Measurements from ENCODE around the gene VPS37D.
A peak's percentile ranks its signal among the peaks of the same experiment; 100 is the strongest.

VPS37D gene

GRCh38 chr7:73703225-73703624, 35.6 kb downstream of the VPS37D start:
- H2AK5ac ChIP-seq (ENCODE audit: low read length, severe bottlenecking) = peak overlapping the region; percentile 45
- H3K4me1 ChIP-seq (ENCODE audit: control insufficient read depth, insufficient read depth, low read depth, low read length) = peaks cover 44% of the 10 kb centered on the region
- no peak overlapping the region for H3K4ac ChIP-seq (ENCODE audit: low read depth in 1 of 2, low read length in 2 of 2)
- peaks cover 12% of the 10 kb centered on the region for H3K79me1 ChIP-seq (replicated peaks; ENCODE audit: low read length, poor library complexity, severe bottlenecking)
- no peak overlapping the region for H2BK15ac ChIP-seq (ENCODE audit: low read depth, poor library complexity, severe bottlenecking)
- no peak overlapping the region for H3K23ac ChIP-seq (ENCODE audit: low read length in 2 of 2)
- H3K9ac ChIP-seq (ENCODE audit: low read length) = no peak overlapping the region
- H2BK5ac ChIP-seq (ENCODE audit: low read depth, low read length, poor library complexity, severe bottlenecking) = no peak overlapping the region
- H3K4me2 ChIP-seq (ENCODE audit: low read length, poor library complexity, severe bottlenecking) = no peak overlapping the region
- peaks cover 87% of the 10 kb centered on the region in 2 experiments for H3K36me3 ChIP-seq (ENCODE audit: control insufficient read depth in 1 of 2, insufficient read depth in 2 of 2, low read depth in 1 of 2, low read length in 2 of 2)
- no peak overlapping the region for H2AFZ ChIP-seq (ENCODE audit: low read depth, low read length)
- no peak overlapping the region for H4K8ac ChIP-seq (ENCODE audit: low read length)
- H3K9me3 ChIP-seq (ENCODE audit: control insufficient read depth, low read length) = no peaks in the 10 kb centered on the region
- no peaks in the 10 kb centered on the region for H3K27me3 ChIP-seq (ENCODE audit: control insufficient read depth in 1 of 2, insufficient read depth in 1 of 2, low read length in 2 of 2)
- H2BK120ac ChIP-seq (ENCODE audit: low read depth, low read length) = no peak overlapping the region
- peak overlapping the region; percentile 28 for H4K91ac ChIP-seq (ENCODE audit: low read length)
- no peak overlapping the region for H3K14ac ChIP-seq (ENCODE audit: low read length in 2 of 2)
- H2BK12ac ChIP-seq (ENCODE audit: low read length in 2 of 2) = peak overlapping the region in 1 of 2 experiments; percentile 54
- no peak overlapping the region for H3K4me3 ChIP-seq (ENCODE audit: insufficient read depth in 1 of 2, low read depth in 1 of 2, low read length in 2 of 2)
- 77% methylated on average over 13 of the region's 13 CpGs for WGBS
- H3K18ac ChIP-seq (ENCODE audit: low read depth in 1 of 2, low read length in 2 of 2) = peak overlapping the region in 1 of 2 experiments; percentile 34
- no peak overlapping the region for H3K27ac ChIP-seq (ENCODE audit: low read length, poor library complexity, severe bottlenecking)
- DNase-seq = no peak

- Histone ChIP-seq H3K36me3 (ENCODE audit: control insufficient read depth in 1 of 2, insufficient read depth in 2 of 2, low read depth in 1 of 2, low read length in 2 of 2) (peaks cover 87% of the 10 kb centered on the region in 2 experiments), H2BK15ac (ENCODE audit: low read depth, poor library complexity, severe bottlenecking) (peak overlapping the region; percentile 13), H3K9ac (ENCODE audit: low read length) (no peak overlapping the region), H3K79me1 (replicated peaks; ENCODE audit: low read length, poor library complexity, severe bottlenecking) (peaks cover 18% of the 10 kb centered on the region), H2AK5ac (ENCODE audit: low read length, severe bottlenecking) (peak overlapping the region; percentile 33), H2BK12ac (ENCODE audit: low read length in 2 of 2) (peak overlapping the region in 1 of 2 experiments; percentile 54), H3K23ac (ENCODE audit: low read length in 2 of 2) (peak overlapping the region in 1 of 2 experiments; percentile 51), H2BK120ac (ENCODE audit: low read depth, low read length) (no peak overlapping the region), H4K8ac (ENCODE audit: low read length) (no peak overlapping the region), H3K9me3 (ENCODE audit: control insufficient read depth, low read length) (no peaks in the 10 kb centered on the region), H3K4me1 (ENCODE audit: control insufficient read depth, insufficient read depth, low read depth, low read length) (peaks cover 52% of the 10 kb centered on the region), H3K14ac (ENCODE audit: low read length in 2 of 2) (no peak overlapping the region), H2BK5ac (ENCODE audit: low read depth, low read length, poor library complexity, severe bottlenecking) (no peak overlapping the region), H3K18ac (ENCODE audit: low read depth in 1 of 2, low read length in 2 of 2) (peak overlapping the region in 1 of 2 experiments; percentile 34), H2AFZ (ENCODE audit: low read depth, low read length) (no peak overlapping the region), H3K4me3 (ENCODE audit: insufficient read depth in 1 of 2, low read depth in 1 of 2, low read length in 2 of 2) (no peak overlapping the region), H3K4ac (ENCODE audit: low read depth in 1 of 2, low read length in 2 of 2) (no peak overlapping the region), H3K4me2 (ENCODE audit: low read length, poor library complexity, severe bottlenecking) (no peak overlapping the region), H3K27ac (ENCODE audit: low read length, poor library complexity, severe bottlenecking) (peak overlapping the region; percentile 67), H3K27me3 (ENCODE audit: control insufficient read depth in 1 of 2, insufficient read depth in 1 of 2, low read length in 2 of 2) (no peaks in the 10 kb centered on the region), H4K91ac (ENCODE audit: low read length) (peak overlapping the region; percentile 28)
- WGBS = 42% methylated on average over 32 of the region's 45 CpGs
- DNase-seq = peak; percentile 50
These were observed 36.4 kb downstream of the VPS37D start for GRCh38 chr7:73703757-73704639.

DNA sequence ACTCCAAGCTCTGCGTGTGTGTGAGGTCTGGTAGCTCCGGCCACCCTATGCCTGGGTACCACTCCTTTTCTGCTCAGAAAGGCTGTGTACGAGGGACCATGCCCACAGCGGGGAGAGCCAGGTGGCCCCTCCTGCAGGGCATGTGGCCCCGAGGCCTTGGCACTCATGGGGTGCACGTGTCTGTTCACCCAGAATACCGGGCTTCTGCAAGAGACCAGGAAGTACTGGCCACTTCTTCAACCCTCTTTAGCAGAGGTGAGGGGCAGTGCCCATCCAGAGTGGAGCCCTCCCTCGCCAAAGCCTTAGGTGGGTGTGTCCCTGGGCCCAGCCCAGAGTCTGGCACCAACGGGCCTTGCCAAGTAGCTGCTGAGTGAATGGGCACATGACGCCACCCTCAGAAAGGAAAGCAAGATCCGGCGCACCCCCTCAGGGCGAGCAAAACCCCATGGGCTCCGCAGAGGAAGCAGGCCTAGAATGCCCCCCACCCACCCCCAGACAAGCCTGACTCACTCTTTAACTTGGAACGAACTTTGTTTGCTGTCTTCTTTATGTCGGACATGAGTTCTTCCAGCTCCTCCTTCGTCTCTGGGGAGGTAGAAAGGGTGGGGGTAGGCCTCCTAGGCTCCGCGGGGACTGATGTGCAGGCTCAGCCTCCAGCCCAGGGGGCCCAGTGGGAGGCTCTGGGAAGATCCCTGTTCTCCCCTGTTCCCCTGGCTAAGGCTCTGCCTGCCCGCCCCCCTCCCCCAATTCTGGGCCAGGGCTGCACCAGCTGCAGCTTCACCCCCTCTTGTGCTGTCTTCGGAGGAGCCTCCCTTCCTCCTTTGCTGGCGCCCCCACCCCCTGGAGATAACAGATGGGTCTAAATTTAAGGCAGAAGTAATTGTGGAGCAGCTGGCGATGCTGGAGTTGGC, 37.3 kb downstream of the VPS37D start:
- no peak overlapping the region for H3K4ac ChIP-seq (ENCODE audit: low read depth in 1 of 2, low read length in 2 of 2)
- no peak overlapping the region for H3K18ac ChIP-seq (ENCODE audit: low read depth in 1 of 2, low read length in 2 of 2)
- peak overlapping the region; percentile 48 for H2BK5ac ChIP-seq (ENCODE audit: low read depth, low read length, poor library complexity, severe bottlenecking)
- H2BK120ac ChIP-seq (ENCODE audit: low read depth, low read length) = no peak overlapping the region
- H3K79me1 ChIP-seq (replicated peaks; ENCODE audit: low read length, poor library complexity, severe bottlenecking) = peaks cover 18% of the 10 kb centered on the region
- peak overlapping the region; percentile 9 for H3K9ac ChIP-seq (ENCODE audit: low read length)
- H3K36me3 ChIP-seq (ENCODE audit: control insufficient read depth in 1 of 2, insufficient read depth in 2 of 2, low read depth in 1 of 2, low read length in 2 of 2) = peaks cover 82 to 87% of the 10 kb centered on the region in 2 experiments
- H2BK12ac ChIP-seq (ENCODE audit: low read length in 2 of 2) = no peak overlapping the region
- peak overlapping the region; percentile 19 for H3K4me2 ChIP-seq (ENCODE audit: low read length, poor library complexity, severe bottlenecking)
- H3K4me3 ChIP-seq (ENCODE audit: insufficient read depth in 1 of 2, low read depth in 1 of 2, low read length in 2 of 2) = no peak overlapping the region
- H3K23ac ChIP-seq (ENCODE audit: low read length in 2 of 2) = no peak overlapping the region
- peak overlapping the region; percentile 91 for H2AK5ac ChIP-seq (ENCODE audit: low read length, severe bottlenecking)
- H3K14ac ChIP-seq (ENCODE audit: low read length in 2 of 2) = no peak overlapping the region
- H3K4me1 ChIP-seq (ENCODE audit: control insufficient read depth, insufficient read depth, low read depth, low read length) = peaks cover 56% of the 10 kb centered on the region
- WGBS = 90% methylated on average over 18 of the region's 23 CpGs
- no peaks in the 10 kb centered on the region for H3K9me3 ChIP-seq (ENCODE audit: control insufficient read depth, low read length)
- H4K91ac ChIP-seq (ENCODE audit: low read length) = no peak overlapping the region
- no peak overlapping the region for H2AFZ ChIP-seq (ENCODE audit: low read depth, low read length)
- H2BK15ac ChIP-seq (ENCODE audit: low read depth, poor library complexity, severe bottlenecking) = no peak overlapping the region
- H3K27ac ChIP-seq (ENCODE audit: low read length, poor library complexity, severe bottlenecking) = peak overlapping the region; percentile 67
- DNase-seq = no peak
- no peaks in the 10 kb centered on the region for H3K27me3 ChIP-seq (ENCODE audit: control insufficient read depth in 1 of 2, insufficient read depth in 1 of 2, low read length in 2 of 2)
- no peak overlapping the region for H4K8ac ChIP-seq (ENCODE audit: low read length)

DNA sequence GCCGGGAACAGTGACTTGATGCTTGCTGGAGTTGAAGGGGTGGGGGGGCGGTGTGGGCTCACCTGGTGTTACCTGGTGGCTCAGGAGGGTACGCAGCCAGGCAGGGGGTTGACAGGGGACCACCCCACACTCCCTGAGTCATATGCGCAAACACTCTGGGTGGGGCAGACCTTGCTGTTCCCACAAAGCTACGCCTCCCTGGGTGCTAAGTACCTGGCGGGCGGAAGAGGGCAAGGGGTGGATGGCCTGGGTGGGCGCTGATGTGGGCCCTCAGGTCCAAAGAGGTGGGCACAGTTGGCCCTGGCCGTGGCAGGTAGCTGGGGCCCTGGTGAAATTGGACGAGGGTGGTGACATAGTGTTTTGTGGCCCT, 37.9 kb downstream of the VPS37D start:
- Histone ChIP-seq H3K79me1 (replicated peaks; ENCODE audit: low read length, poor library complexity, severe bottlenecking) (peaks cover 18% of the 10 kb centered on the region), H2BK120ac (ENCODE audit: low read depth, low read length) (no peak overlapping the region), H3K9me3 (ENCODE audit: control insufficient read depth, low read length) (no peaks in the 10 kb centered on the region), H4K8ac (ENCODE audit: low read length) (no peak overlapping the region), H3K23ac (ENCODE audit: low read length in 2 of 2) (no peak overlapping the region), H2AK5ac (ENCODE audit: low read length, severe bottlenecking) (peak overlapping the region; percentile 91), H3K4me1 (ENCODE audit: control insufficient read depth, insufficient read depth, low read depth, low read length) (peaks cover 58% of the 10 kb centered on the region), H2BK5ac (ENCODE audit: low read depth, low read length, poor library complexity, severe bottlenecking) (peak overlapping the region; percentile 51), H3K18ac (ENCODE audit: low read depth in 1 of 2, low read length in 2 of 2) (no peak overlapping the region), H2BK12ac (ENCODE audit: low read length in 2 of 2) (peak overlapping the region in 1 of 2 experiments; percentile 10), H3K27me3 (ENCODE audit: control insufficient read depth in 1 of 2, insufficient read depth in 1 of 2, low read length in 2 of 2) (no peaks in the 10 kb centered on the region), H3K14ac (ENCODE audit: low read length in 2 of 2) (no peak overlapping the region), H3K9ac (ENCODE audit: low read length) (peak overlapping the region; percentile 29), H2AFZ (ENCODE audit: low read depth, low read length) (no peak overlapping the region), H3K4me2 (ENCODE audit: low read length, poor library complexity, severe bottlenecking) (peak overlapping the region; percentile 13), H3K36me3 (ENCODE audit: control insufficient read depth in 1 of 2, insufficient read depth in 2 of 2, low read depth in 1 of 2, low read length in 2 of 2) (peaks cover 77 to 86% of the 10 kb centered on the region in 2 experiments), H4K91ac (ENCODE audit: low read length) (no peak overlapping the region), H3K4ac (ENCODE audit: low read depth in 1 of 2, low read length in 2 of 2) (no peak overlapping the region), H3K4me3 (ENCODE audit: insufficient read depth in 1 of 2, low read depth in 1 of 2, low read length in 2 of 2) (no peak overlapping the region), H3K27ac (ENCODE audit: low read length, poor library complexity, severe bottlenecking) (peak overlapping the region; percentile 67), H2BK15ac (ENCODE audit: low read depth, poor library complexity, severe bottlenecking) (no peak overlapping the region)
- 92% methylated on average over 10 of the region's 10 CpGs for WGBS
- no peak for DNase-seq
